ENCODE data around the gene LRRN3.
"Not testable (repeated sequence)": the region's sequence is repeated elsewhere in the genome, so short reads cannot be mapped to it uniquely, and the experiment has no call there.

Gene LRRN3

GRCh38 chr7:111090846-111091245 lies at the start of gene LRRN3:
TSS of gene LRRN3 (plus strand) at chr7:111091127. CDS start at chr7:111122773, 31,646 bp downstream.
- DNase-seq (ENCODE audit: low read depth): no peak

DNA sequence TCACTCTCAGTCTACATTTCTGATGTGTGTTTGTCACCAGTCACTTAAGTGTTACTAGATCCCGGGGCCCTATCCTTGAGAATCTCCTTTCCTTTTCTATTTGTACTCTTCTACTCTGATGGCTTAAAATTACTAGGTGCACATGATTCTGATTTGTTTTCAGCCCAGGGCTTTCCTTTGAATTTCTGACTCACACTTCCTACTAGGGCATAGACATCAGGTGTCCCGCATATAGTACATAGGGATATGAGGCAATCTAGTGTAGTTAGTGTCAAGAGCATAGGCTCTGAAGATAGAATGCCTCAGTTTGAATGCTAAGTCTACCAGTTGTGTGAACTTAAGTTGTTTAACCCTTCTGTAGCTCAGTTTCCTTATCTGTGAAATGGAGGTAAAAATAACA lies 49.4 kb upstream of the LRRN3 start:
- no peak for DNase-seq (ENCODE audit: low read depth)

DNA sequence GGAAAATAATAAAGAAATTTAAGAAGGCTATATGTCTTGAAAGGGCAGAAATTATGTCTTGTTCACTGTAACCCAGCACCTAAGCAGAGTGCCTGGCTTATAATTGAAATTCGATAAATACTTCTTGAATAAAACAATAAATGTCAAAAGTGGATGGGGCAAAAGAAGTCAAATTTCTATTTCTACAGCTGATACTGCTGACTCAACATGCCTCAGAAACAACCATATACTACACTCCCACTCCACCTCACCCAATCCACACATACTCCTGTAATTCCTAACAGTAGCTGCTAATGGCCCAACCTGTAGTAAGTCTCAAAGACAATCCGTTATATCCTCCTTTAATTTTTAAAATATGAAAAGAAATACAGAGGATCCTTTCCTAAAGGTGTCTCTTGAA lies 48.1 kb upstream of the LRRN3 start:
- no peak for DNase-seq (ENCODE audit: low read depth)

DNA sequence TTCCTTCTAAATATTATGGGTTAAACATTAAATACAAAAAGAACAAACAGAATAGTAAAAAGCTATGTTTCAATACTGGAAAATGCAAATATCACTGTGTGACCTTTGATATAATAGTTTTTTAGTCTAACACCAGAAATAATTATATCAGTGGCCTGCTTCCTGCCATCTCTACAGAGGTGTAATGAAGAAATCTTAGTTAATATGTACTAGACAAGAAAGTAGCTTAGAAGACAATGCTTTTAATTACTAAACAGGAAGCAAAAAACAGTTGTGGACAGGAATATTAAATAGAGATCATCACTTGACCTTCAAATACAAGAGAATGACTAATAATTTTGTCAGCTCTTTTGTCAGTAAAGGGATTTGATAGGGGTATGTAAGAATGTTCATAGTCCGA lies 47.4 kb upstream of the LRRN3 start:
- no peak for DNase-seq (ENCODE audit: low read depth)

DNA sequence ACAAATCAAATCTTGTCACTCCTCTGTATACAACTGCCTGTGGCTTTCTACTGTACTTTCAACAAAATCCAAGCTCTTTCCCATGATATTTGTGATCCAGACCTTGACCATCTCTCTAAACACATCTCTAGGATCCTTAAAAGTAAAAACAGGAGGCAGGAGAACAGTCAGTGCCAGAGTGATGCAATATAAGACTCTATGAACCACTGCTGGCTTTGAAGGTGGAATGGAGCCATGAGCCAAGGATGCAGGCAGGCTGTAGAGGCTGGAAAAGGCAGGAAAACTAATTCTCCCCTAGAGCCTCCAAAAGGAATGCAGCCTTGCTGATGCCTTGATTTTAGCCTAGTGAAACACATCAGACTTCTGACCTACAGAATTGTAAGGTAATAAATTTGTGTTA lies 45.5 kb upstream of the LRRN3 start:
- DNase-seq (ENCODE audit: low read depth): no peak

- no peak for DNase-seq (ENCODE audit: low read depth)
These were observed 43.3 kb upstream of the LRRN3 start for GRCh38 chr7:111047595-111047994.

DNA sequence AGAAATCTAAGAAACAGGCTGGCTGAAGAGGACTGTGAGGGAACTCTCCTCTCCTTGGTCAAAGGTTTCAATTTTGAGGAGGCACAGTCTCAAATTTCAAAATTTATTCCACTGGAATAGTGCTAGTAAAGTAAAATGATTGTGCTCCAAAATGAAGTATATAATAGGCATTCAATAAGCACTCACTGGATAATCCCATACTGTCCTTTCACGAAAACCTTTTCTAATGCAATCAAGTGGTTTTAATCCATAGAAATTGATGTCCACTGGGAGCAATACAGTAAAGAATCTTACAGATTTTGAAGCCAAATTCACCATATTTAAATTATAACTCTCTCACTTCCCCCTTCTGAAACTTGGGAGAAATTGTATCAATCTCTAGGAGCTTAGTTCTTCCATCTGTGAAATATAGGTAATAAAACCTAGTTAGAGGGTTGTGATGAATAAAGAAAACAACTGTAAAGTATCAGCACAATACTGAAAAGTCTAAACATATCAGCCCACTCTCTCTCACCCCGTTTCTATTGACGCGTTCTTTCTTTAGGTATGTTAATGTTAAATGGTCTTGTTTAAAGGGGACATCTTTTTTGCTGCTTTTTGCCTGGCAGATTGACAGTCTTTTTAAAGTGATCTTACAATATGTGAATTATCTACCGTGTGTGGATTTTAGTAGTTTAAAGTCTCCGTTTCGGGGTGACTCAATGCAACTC lies 40.8 kb upstream of the LRRN3 start:
- DNase-seq (ENCODE audit: low read depth): no peak

DNA sequence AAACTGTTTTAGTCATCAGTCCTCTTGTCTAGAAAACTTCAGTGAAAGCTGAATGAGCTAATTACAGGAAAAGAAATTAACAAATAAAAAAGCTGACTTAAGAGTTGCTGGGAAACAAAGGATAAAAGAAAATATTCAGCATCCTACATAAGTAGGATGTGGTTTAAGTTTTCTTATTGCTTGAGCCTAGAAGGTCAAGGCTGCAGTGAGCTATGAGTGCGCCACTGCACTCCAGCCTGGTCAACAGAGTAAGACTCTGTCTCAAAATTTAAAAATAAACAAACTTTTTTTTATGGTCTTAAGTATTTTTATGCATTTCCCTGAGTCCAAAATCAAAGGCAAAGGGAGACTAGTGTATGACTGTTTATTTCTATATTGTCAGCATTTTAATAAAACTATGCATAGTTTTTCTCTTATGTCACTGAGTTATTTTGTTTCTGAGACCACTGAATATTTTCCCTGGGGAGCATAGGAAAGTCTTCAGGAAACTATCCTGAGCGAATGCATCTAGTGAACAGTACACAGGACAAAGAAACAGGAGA lies 40.0 kb upstream of the LRRN3 start:
- no peak for DNase-seq (ENCODE audit: low read depth)

GRCh38 chr7:111051832-111052231 lies 39.1 kb upstream of the LRRN3 start:
- DNase-seq (ENCODE audit: low read depth): no peak

- DNase-seq (ENCODE audit: low read depth): no peak
These were observed 37.9 kb upstream of the LRRN3 start for GRCh38 chr7:111053035-111053434.

GRCh38 chr7:111056371-111056770 lies 34.6 kb upstream of the LRRN3 start:
- DNase-seq (ENCODE audit: low read depth): no peak

DNA sequence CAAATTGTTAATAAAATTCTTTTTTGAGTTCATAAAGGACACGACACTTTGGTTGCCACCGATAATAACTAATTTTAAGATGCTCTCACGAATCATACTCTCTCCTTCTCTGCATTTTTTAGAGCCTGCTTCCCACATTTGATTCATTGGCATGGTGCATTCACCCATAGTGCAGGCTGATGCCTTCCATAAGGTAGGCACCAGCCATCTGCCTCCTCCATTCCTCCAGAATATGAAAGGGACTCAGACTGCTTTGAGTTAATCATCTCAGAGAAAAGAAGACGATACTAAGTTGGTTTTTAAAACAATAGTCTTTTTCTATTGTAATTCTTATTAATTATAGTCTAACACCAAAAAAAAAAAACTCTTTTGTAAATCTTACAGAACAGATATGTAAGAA lies 33.9 kb upstream of the LRRN3 start:
- no peak for DNase-seq (ENCODE audit: low read depth)

GRCh38 chr7:111059833-111060232 lies 31.1 kb upstream of the LRRN3 start:
- DNase-seq (ENCODE audit: low read depth): no peak

GRCh38 chr7:111063166-111063565 lies 27.8 kb upstream of the LRRN3 start:
- DNase-seq (ENCODE audit: low read depth): no peak

GRCh38 chr7:111067251-111067650 lies 23.7 kb upstream of the LRRN3 start:
- DNase-seq (ENCODE audit: low read depth): no peak

- DNase-seq (ENCODE audit: low read depth): no peak
These were observed 23.2 kb upstream of the LRRN3 start for GRCh38 chr7:111067682-111068081.

- DNase-seq (ENCODE audit: low read depth): no peak
These were observed 22.3 kb upstream of the LRRN3 start for GRCh38 chr7:111068618-111069017.

DNA sequence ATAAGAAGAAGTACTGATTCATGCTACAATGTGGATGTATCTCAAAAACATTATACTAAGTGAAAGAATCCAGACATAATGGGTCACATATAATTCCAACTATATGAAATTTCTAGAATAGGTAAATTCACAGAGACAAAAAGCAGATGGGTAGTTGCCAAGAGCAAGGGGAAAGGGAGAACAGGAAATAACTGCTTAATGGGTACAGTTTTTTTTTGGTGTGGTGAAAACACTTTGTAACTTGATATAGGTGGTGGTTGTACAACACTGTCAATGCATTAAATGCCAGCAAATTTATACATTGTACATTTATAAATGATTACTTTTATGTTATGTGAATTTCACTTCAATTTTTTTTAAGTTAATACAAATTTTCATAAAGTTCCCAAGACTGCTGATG lies 19.4 kb upstream of the LRRN3 start:
- DNase-seq (ENCODE audit: low read depth): no peak

DNA sequence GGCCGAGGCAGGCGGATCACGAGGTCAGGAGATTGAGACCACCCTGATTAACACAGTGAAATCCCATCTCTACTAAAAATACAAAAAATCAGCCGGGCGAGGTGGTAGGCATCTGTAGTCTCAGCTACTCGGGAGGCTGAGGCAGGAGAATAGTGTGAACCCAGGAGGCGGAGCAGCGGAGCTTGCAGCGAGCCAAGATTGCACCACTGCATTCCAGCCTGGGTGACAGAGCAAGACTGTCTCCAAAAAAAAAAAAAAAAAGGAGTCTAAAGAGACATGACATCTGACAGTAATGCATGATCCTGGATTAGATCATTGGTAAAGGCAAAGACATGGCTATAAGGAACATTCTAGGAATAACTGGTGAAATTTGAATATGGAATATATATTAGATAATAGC lies 18.3 kb upstream of the LRRN3 start:
- not testable (repeated sequence) for DNase-seq (ENCODE audit: low read depth)

- no peak for DNase-seq (ENCODE audit: low read depth)
These were observed 16.7 kb upstream of the LRRN3 start for GRCh38 chr7:111074071-111074747.

- no peak for DNase-seq (ENCODE audit: low read depth)
These were observed 16.2 kb upstream of the LRRN3 start for GRCh38 chr7:111074748-111075146.

DNA sequence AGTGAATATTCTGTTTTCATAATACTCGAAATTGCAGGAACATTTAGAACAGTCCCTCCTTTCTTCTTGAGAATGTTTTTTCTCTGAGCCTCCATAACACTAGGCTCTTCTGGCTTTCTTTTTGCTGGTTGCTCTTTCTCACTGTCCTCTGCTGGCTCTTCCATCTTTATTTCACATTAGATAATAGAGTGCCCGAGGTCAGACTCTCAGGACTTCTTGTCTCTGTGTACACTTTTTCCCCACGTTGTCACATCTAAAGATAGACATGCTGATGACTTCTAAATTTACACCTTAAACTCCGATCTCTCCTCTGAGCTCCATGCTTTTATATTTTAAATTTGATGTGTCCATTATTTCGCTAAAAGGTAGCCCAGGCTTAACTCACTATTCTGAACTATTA lies 15.4 kb upstream of the LRRN3 start:
- DNase-seq (ENCODE audit: low read depth): no peak

DNA sequence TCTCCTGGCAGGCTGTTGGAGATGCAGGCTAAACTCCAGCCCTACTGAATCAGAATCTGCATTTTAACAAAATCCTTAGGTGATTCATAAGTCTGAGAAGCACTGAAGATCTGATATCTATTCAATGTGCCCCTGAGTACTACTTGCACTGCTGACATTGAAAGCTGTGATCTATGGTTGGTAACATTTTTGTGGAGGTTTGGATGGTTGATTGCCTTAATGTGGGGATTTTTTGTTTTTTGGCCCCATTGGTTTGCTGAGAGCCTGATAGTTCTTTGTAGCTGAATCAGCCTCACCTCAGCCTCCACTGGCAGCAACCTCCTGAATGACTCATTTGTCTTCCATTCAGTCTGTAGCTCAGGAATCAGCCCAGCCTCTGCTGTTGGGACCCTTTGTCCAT lies 14.7 kb upstream of the LRRN3 start:
- no peak for DNase-seq (ENCODE audit: low read depth)

DNA sequence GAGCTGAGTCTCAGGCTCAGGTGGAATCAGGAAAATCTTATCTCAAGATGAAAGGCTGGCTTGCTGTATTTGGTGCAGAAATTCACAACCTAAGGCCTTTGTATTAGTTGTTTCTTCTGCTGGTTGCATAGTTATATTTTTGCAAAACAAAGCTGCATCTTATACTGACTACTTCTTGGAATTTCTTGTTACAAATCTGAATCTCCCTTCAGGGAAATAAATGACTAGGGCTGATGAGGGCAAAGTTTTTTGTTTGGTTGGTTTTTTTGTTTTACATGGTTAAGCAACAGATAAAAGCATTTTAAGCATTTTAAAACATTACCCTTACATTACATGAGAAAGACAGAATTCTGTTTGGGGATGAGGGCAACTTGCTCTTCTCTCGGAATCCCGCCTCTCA lies 13.9 kb upstream of the LRRN3 start:
- DNase-seq (ENCODE audit: low read depth): no peak
